Measurements from ENCODE around the gene TBX6. TPM values are rescaled to one million over a fixed set of nuclear protein-coding genes. Genes with fewer than 3 reads are reported as not detected.
"Not testable (repeated sequence)": the region's sequence is repeated elsewhere in the genome, so short reads cannot be mapped to it uniquely, and the experiment has no call there.

TBX6 gene
- total and polyA plus RNA-seq, 11 donors = 0.26 to 0.95 (median 0.72) TPM; not detected in 1

DNA sequence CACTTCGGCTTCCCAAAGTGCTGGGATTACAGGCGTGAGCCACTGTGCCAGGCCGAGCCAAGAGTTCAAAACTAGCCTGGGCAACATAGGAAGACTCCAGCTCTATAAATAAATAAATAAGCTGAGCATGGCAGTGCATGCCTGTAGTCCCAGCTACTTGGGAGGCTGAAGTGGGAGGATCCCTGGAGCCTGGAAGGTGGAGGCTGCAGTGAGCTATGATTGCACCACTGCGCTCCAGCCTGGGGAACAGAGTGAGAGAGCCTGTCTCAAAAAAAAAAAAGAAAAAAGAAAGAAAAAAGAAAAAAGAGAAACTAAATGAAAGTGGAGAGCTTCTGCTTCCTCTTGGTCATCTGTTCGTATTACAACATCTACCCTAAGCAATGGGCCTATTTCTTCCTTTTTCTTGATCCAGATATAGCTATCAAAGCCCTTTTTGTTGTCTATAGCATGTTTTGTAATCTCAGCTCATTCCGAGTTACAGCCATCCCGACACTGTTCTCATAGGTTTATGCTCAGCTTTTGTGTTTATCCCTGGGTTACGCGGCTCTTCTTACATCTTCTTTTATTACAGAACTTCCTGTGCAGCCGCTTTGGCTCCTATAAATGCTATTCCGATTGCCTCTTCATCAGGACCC lies 45.4 kb upstream of the TBX6 start:
- H3K36me3 ChIP-seq = no peaks in the 10 kb centered on the region
- DNase-seq (no peak), ATAC-seq (peak in 3 of 4 donors; percentile 22 to 52 (median 37))
- peaks cover 0 to 34% (median 0%) of the 10 kb centered on the region in 12 donors for H3K4me1 ChIP-seq
- no peaks in the 10 kb centered on the region for H3K9me3 ChIP-seq
- intact Hi-C loops (cut with DNase I) = no loop called here
- no peak for TF ChIP-seq POLR2A (IDR thresholded peaks at IDR 0.05)
- TF ChIP-seq, protein P1, sequence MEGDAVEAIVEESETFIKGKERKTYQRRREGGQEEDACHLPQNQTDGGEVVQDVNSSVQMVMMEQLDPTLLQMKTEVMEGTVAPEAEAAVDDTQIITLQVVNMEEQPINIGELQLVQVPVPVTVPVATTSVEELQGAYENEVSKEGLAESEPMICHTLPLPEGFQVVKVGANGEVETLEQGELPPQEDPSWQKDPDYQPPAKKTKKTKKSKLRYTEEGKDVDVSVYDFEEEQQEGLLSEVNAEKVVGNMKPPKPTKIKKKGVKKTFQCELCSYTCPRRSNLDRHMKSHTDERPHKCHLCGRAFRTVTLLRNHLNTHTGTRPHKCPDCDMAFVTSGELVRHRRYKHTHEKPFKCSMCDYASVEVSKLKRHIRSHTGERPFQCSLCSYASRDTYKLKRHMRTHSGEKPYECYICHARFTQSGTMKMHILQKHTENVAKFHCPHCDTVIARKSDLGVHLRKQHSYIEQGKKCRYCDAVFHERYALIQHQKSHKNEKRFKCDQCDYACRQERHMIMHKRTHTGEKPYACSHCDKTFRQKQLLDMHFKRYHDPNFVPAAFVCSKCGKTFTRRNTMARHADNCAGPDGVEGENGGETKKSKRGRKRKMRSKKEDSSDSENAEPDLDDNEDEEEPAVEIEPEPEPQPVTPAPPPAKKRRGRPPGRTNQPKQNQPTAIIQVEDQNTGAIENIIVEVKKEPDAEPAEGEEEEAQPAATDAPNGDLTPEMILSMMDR (IDR thresholded peaks at IDR 0.05) = no peak
- 75 to 86% (median 83%) methylated on average over 11 of the region's 11 CpGs for WGBS, 4 donors
- no peak overlapping the region for H3K4me3 ChIP-seq
- H3K27ac ChIP-seq = peak overlapping the region in 1 of 12 donors; percentile 78
- H3K27me3 ChIP-seq = no peaks in the 10 kb centered on the region

DNA sequence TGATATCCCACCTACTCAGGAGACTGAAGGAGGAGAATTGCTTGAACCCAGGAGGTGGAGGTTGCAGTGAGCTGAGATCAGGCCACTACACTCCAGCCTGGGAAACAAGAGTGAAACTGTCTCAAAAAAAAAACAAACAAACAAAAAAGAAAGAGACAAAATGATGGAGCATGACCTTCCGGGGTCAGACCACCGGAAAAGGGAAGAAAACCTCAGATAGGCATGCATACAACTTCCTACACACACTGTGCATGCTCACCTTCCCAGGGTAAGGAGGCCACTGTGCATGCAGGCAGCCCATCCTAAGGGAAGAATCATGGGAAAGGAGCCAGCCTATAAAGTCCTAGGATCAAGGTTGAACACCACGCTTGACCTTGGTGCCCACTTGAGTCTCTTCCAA lies 40.9 kb upstream of the TBX6 start:
- Histone ChIP-seq H3K9me3 (no peaks in the 10 kb centered on the region), H3K27me3 (no peaks in the 10 kb centered on the region), H3K36me3 (no peaks in the 10 kb centered on the region), H3K4me1 (peaks cover 0 to 12% (median 0%) of the 10 kb centered on the region in 12 donors), H3K27ac (no peak overlapping the region), H3K4me3 (no peak overlapping the region)
- intact Hi-C loops (cut with DNase I) = no loop called here
- 63 to 75% (median 71%) methylated on average over 3 of the region's 3 CpGs for WGBS, 4 donors
- DNase-seq = no peak
- no peak for TF ChIP-seq POLR2A (IDR thresholded peaks at IDR 0.05)
- TF ChIP-seq, protein P1 (IDR thresholded peaks at IDR 0.05) = no peak
- ATAC-seq = no peak

DNA sequence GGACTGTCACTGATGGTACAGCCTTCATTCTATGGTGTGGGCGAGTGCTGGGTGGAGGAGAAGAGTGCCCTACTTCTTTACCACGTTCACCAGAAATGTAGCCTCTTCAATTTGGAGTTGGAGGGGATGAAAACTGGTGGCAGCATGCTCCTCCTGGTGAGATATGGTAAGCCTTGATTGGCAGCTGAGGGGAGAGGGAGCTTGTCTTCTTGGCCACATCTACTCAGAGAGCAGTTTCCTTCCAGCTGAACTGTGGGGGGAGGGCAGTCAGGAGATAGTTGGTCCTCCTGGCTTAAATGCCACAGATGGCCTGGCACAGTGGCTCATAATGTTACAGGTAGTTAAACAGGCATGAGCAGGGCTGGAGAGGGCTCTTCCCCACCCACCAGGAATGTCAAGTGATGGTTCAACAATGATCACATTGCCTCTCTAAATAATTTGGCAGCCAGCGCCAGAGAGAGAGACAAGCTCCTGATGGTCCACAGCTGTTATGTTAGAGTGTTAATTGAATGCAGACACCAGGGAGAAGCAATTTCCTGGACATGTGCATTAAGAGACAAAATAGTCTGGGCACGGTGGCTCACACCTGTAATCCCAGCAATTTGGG lies 40.2 kb upstream of the TBX6 start:
- no peak for ATAC-seq

DNA sequence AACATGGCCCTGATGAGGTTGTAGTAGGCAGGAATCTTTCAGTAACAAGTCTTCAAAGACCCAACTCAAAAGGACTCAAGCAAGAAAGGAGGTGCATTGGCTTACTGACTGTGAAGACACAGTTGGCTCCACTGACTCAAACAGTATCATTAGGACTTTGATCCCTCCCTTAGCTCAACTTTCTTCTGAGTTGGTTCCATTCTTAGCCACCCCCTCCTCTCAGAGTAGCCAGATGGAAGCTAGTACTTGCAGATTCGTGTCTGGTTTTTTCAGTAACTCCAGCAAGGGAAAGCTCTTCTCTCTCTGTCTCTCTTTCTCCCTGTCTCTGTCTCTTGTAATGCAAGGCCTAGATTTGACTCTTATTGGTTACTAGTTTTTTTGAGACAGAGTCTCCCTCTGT lies 36.3 kb upstream of the TBX6 start:
- no peak overlapping the region for H3K4me3 ChIP-seq
- peaks cover 0 to 23% (median 2%) of the 10 kb centered on the region in 12 donors for H3K4me1 ChIP-seq
- no peak for DNase-seq
- no peaks in the 10 kb centered on the region for H3K27me3 ChIP-seq
- intact Hi-C loops (cut with DNase I) = loop anchor here in 3 of 10 donors (10.0 kb wide), 2 partner anchors 63 to 287 kb away; partner anchors contain the start of gene ALDOA (in 1 of the 3)
- no peak for ATAC-seq
- H3K27ac ChIP-seq = no peak overlapping the region
- no peaks in the 10 kb centered on the region for H3K36me3 ChIP-seq
- TF ChIP-seq, protein P1 (IDR thresholded peaks at IDR 0.05) = no peak
- TF ChIP-seq POLR2A (IDR thresholded peaks at IDR 0.05) = no peak
- H3K9me3 ChIP-seq = no peaks in the 10 kb centered on the region
- WGBS, 4 donors = 86 to 97% (median 88%) methylated on average over 1 of the region's 1 CpG

More for the DNA sequence above, 40.2 kb upstream of the TBX6 start:
- TF ChIP-seq POLR2A (IDR thresholded peaks at IDR 0.05) = no peak
- TF ChIP-seq, protein P1 (IDR thresholded peaks at IDR 0.05) = no peak
- Histone ChIP-seq H3K4me1 (peaks cover 0 to 9% (median 0%) of the 10 kb centered on the region in 12 donors), H3K27me3 (no peaks in the 10 kb centered on the region), H3K4me3 (no peak overlapping the region), H3K27ac (no peak overlapping the region), H3K36me3 (no peaks in the 10 kb centered on the region), H3K9me3 (no peaks in the 10 kb centered on the region)
- no peak for DNase-seq
- intact Hi-C loops (cut with DNase I) = no loop called here
- 27 to 57% (median 55%) methylated on average over 4 of the region's 4 CpGs for WGBS, 4 donors

DNA sequence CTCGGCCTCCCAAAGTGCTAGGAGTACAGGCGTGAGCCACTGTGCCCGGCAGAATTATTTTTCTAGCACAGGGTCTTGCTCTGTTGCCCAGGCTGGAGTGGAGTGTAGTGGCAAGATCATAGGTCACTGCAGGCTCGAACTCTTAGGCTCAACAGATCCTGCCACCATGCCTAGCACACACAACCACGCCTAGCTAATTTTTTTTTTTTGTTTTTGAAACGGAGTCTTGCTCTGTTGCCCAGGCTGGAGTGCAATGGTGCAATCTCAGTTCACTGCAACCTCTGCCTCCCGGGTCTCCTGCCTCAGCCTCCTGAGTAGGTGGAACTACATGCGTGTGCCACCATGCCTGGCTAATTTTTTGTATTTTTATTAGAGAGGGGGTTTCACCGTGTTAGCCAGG lies 34.0 kb upstream of the TBX6 start:
- intact Hi-C loops (cut with DNase I) = loop anchor here in 3 of 10 donors (10.0 kb wide), 2 partner anchors 61 to 289 kb away; partner anchors contain the start of gene ALDOA (in 1 of the 3)
- 90 to 94% (median 93%) methylated on average over 9 of the region's 9 CpGs for WGBS, 4 donors
- DNase-seq, H3K36me3 ChIP-seq, H3K27ac ChIP-seq, ATAC-seq, H3K27me3 ChIP-seq, H3K4me3 ChIP-seq, H3K9me3 ChIP-seq: not testable (repeated sequence)
- H3K4me1 ChIP-seq = peaks cover 0 to 33% (median 14%) of the 10 kb centered on the region in 12 donors

Data from heart left ventricle (tissue), 16 donors.